ENCODE results near the gene INSR. TPM values are rescaled to one million over a fixed set of nuclear protein-coding genes. Genes with fewer than 3 reads are reported as not detected.
A peak's percentile ranks its signal among the peaks of the same experiment; 100 is the strongest.

The INSR gene
- 100 to 1,000 TPM in 1 of 4 donors, 10 to 100 TPM in 3; 38.9 to 101 (median 67.7) TPM for total RNA-seq

DNA sequence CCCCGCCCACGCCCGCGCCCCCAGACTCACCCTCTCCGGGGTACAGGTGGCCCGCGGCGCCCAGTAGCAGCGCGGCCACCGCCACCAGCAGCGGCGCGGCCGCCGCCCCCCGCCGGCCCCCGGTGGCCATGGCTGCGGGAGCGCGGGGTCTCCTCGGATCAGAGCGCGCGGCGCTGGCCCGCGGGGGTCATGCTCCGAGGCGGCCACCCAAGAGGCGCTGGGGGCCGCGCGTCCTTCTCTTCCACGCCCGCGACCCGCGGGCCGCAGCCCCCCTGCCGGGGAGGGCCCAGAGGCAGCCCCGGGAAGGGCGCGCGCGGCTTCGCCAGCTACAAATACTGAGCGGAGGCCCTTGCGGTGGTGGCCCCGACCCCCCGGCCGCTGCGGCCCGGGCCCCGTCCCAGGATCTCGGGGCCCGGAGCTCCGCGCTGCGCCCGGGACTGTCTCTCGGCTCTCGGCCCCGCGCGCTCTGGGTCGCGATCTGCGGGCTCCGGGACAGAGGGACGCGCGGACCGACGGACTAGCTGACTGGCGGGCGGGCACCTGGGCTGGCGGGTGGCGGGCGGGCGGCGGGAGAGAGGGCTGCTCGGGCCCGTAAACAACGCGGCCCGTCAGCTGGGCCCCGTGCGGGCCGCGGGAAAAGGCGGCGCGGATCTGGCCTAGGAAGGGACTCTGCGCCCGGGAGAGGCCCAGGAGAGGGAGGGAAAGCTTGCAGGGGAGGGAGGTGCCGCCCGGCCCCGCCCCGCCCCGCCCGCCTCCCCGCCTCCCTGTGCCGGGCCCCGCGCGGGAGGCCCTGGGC lies at the start of gene INSR:
Gene INSR, minus strand, starts transcription at position 653 of the 796 bp plus-strand sequence. Its CDS starts 523 bp downstream, at position 130.
- Histone ChIP-seq H3K9me3 (no peaks in the 10 kb centered on the region), H3K27me3 (no peaks in the 10 kb centered on the region), H3K36me3 (no peaks in the 10 kb centered on the region), H3K4me3 (replicated peaks in 1 of 3) (peak within 1 kb of the TSS; percentile 37 to 98 (median 65)), H3K27ac (peak within 1 kb of the TSS; percentile 44 to 89 (median 77)), H3K4me1 (peaks cover 16 to 31% of the 10 kb centered on the region in 2 donors)
- 0% methylated on average over 4 of the region's 108 CpGs; no CpG with 5 or more reads in 1 of the 2 donors for WGBS, 2 donors
- intact Hi-C loops (cut with DNase I), result loop anchor here (5.0 kb wide), 1 partner anchor 97 kb away; no protein-coding TSS in a partner anchor
- DNase-seq, result peak; percentile 86 to 91
- peak in 1 of 2 donors; percentile 55 for TF ChIP-seq POLR2A (IDR thresholded peaks at IDR 0.05)
- TF ChIP-seq CTCF (IDR thresholded peaks at IDR 0.05), result no peak

- TF ChIP-seq CTCF (IDR thresholded peaks at IDR 0.05) (no peak), POLR2A (IDR thresholded peaks at IDR 0.05) (no peak)
- peaks cover 0 to under 1% of the 10 kb centered on the region in 2 donors for H3K4me1 ChIP-seq
- 85 to 94% methylated on average over 5 of the region's 5 CpGs for WGBS, 2 donors
- no peaks in the 10 kb centered on the region for H3K27me3 ChIP-seq
- no peaks in the 10 kb centered on the region for H3K9me3 ChIP-seq
- H3K4me3 ChIP-seq (replicated peaks in 1 of 3), result no peak overlapping the region
- no peak overlapping the region for H3K27ac ChIP-seq
- intact Hi-C loops (cut with DNase I), result loop anchor here (5.0 kb wide), 1 partner anchor 195 kb away; no protein-coding TSS in a partner anchor
- H3K36me3 ChIP-seq, result no peaks in the 10 kb centered on the region
- no peak for DNase-seq
These were observed 47.9 kb upstream of the INSR start for GRCh38 chr19:7342143-7342542.

DNA sequence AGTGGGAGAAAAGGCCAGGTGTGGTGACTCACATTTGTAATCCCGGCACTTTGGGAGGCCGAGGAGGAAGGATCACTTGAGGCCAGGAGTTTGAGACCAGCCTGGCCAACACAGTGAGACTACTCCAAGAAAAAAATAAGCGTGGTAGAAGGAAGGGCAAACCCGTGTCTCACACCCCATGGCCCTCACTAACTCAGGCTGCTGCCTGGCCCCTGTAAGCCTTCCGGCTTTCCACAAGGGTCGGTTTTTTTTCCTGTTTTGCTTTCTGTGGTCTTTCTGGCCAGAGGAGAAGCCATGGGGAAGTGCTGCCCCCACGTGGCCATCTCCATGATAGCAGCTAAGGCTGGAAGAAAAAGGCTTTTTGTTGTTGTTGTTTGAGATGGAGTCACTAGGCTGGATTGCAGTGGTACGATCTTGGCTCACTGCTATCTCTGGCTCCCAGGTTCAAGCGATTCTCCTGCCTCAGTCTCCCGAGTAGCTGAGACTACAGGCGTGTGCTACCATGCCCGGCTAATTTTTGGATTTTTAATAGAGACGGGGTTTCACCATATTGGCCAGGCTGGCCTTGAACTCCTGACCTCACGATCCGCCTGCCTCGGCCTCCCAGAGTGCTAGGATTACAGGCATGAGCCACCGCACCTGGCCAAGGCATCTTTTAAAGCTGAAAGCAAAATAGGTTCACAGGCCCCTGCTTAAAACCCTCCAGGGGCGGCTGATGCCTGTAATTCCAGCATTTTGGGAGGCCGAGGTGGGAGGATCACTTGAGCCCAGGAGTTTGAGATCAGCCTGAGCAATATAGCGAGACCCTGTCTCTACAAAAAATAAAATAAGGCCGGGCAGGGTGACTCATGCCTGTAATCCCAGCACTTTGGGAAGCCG lies 47.0 kb upstream of the INSR start:
- Histone ChIP-seq H3K36me3 (no peaks in the 10 kb centered on the region), H3K4me1 (peaks cover 0 to 8% of the 10 kb centered on the region in 2 donors), H3K27me3 (no peaks in the 10 kb centered on the region), H3K9me3 (no peaks in the 10 kb centered on the region), H3K4me3 (replicated peaks in 1 of 3) (no peak overlapping the region), H3K27ac (no peak overlapping the region)
- TF ChIP-seq CTCF (IDR thresholded peaks at IDR 0.05) (peak; percentile 89 to 93 (median 92)), POLR2A (IDR thresholded peaks at IDR 0.05) (no peak)
- peak; percentile 69 to 77 for DNase-seq
- intact Hi-C loops (cut with DNase I), result loop anchor here (2.0 to 5.0 kb wide), 2 partner anchors 194 to 238 kb away; no protein-coding TSS in a partner anchor
- 47 to 48% methylated on average over 22 of the region's 22 CpGs for WGBS, 2 donors

DNA sequence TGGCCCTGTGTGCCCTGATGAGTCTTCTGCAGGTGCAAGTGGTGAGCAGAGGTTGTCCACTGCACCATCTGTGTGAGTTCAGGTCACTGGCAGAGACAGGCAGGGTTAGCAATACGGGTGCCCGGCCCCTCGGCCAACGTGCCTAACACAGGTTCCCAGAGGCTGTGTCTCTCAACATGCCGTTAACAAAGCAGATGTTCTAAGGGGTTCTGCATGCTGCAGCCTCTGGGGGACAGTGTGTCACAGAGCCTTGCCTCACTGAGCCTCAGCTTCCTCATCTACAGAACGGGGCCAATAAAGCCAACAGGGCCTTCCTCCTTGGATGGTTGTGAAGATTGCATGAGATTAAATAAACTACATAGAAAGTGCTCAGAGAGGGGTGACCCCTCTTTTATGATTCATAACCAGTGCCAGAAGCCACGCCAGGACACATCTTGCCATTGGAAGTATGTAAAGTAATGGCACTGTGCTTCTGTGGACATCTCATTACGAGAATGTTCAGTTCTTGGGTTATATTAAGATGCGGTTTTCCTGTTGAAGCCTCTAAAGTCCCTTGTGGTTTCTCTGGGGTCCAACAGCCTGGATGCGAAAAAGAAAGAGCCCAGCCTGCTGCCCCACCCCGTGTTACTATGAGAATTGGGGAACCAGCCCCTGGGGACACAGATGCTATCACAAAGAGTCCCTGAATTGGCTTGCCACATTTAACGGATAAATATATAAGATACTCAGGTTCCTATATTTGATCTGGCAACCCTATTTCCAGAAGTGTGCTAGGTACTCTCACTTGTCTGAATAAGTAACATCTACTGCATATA lies 43.4 kb upstream of the INSR start:
- WGBS, 2 donors, result 74 to 84% methylated on average over 11 to 12 of the region's 12 CpGs
- DNase-seq, result no peak
- Histone ChIP-seq H3K4me1 (peaks cover 0 to 8% of the 10 kb centered on the region in 2 donors), H3K27ac (no peak overlapping the region), H3K4me3 (replicated peaks in 1 of 3) (no peak overlapping the region), H3K36me3 (no peaks in the 10 kb centered on the region), H3K27me3 (no peaks in the 10 kb centered on the region), H3K9me3 (no peaks in the 10 kb centered on the region)
- TF ChIP-seq POLR2A (IDR thresholded peaks at IDR 0.05), result no peak
- no peak for TF ChIP-seq CTCF (IDR thresholded peaks at IDR 0.05)
- intact Hi-C loops (cut with DNase I), result no loop called here

Data from thyroid gland (tissue), 4 donors.